PC-9 (cell line): Measurements from ENCODE around the gene C2orf15. TPM values are rescaled to one million over a fixed set of nuclear protein-coding genes. Genes with fewer than 3 reads are reported as not detected.
A peak's percentile ranks its signal among the peaks of the same experiment; 100 is the strongest.
"Not testable (repeated sequence)": the region's sequence is repeated elsewhere in the genome, so short reads cannot be mapped to it uniquely, and the experiment has no call there.

Experiments
- BruUV-seq: library from RNA; stranded (reverse); fragments of 400-500 nt; replicated peaks from 2 replicates; lab custom pipeline; 2021; lab: Mats Ljungman, UMichigan
- CTCF ChIA-PET: fragments of 300-600 bp; sonication (Branson Sonifier 250); formaldehyde crosslinking; loops from one replicate; lab custom pipeline; 2022; ENCODE audit warnings: antibody characterized with exemption; lab: Charles Lee
- POLR2A ChIA-PET: fragments of 300-600 bp; sonication (Branson Sonifier 250); formaldehyde crosslinking; loops from one replicate; lab custom pipeline; 2022; ENCODE audit warnings: antibody characterized with exemption; ENCODE audit not compliant: unreplicated experiment; lab: Charles Lee
- DNase-seq, 2 experiments: peaks; one replicate each; pipeline versions ENCODE4 v3.0.0 to v3.0.0-alpha.2; 2015 to 2022; ENCODE audit warnings: mixed read lengths in 1 of 2
- H2AFZ ChIP-seq: fragments of 200-600 bp; sonication (generic); 2 replicates; pipeline ENCODE4 v1.8.1; 2017; ENCODE audit warnings: antibody characterized with exemption
- H3F3A ChIP-seq: fragments of 200-600 bp; sonication (generic); 2 replicates; pipeline ENCODE4 v1.8.1; 2017; ENCODE audit warnings: antibody characterized with exemption, mild to moderate bottlenecking, low read depth; ENCODE audit not compliant: insufficient read depth
- H3K27ac ChIP-seq: fragments of 200-600 bp; sonication (generic); 2 replicates; pipeline ENCODE4 v1.6.1; 2016; ENCODE audit warnings: mixed run types
- H3K27me3 ChIP-seq: fragments of 200-600 bp; sonication (generic); 2 replicates; pipeline ENCODE4 v1.6.1; 2016; ENCODE audit warnings: low read depth, mixed run types; ENCODE audit not compliant: insufficient read depth
- H3K36me3 ChIP-seq: fragments of 200-600 bp; sonication (generic); 2 replicates; pipeline ENCODE4 v1.6.1; 2016; ENCODE audit warnings: low read depth, mixed run types
- H3K4me1 ChIP-seq: fragments of 200-600 bp; sonication (generic); replicated peaks from 2 replicates; pipeline ENCODE4 v1.6.1; 2016; ENCODE audit warnings: mixed run types; ENCODE audit not compliant: insufficient read depth
- H3K4me2 ChIP-seq: fragments of 200-600 bp; sonication (generic); 2 replicates; pipeline ENCODE4 v1.6.1; 2017; ENCODE audit warnings: mixed run types
- H3K4me3 ChIP-seq: fragments of 200-600 bp; sonication (generic); 2 replicates; pipeline ENCODE4 v1.6.1; 2016; ENCODE audit warnings: mixed run types
- H3K79me2 ChIP-seq: fragments of 200-600 bp; sonication (generic); 2 replicates; pipeline ENCODE4 v1.6.1; 2017; ENCODE audit warnings: low read depth, mixed run types
- H3K9me2 ChIP-seq: fragments of 200-600 bp; sonication (generic); 2 replicates; pipeline ENCODE4 v1.8.1; 2017; ENCODE audit warnings: mild to moderate bottlenecking; ENCODE audit not compliant: insufficient read depth
- H3K9me3 ChIP-seq: fragments of 200-600 bp; sonication (generic); 2 replicates; pipeline ENCODE4 v1.8.1; 2016; ENCODE audit warnings: low read depth; ENCODE audit not compliant: insufficient read depth
- H4K20me1 ChIP-seq: fragments of 200-600 bp; sonication (generic); 2 replicates; pipeline ENCODE4 v1.8.1; 2017; ENCODE audit not compliant: insufficient read depth
- EZH2 ChIP-seq: fragments of 200-600 bp; sonication (generic); IDR thresholded peaks from 2 replicates; pipeline ENCODE4 v1.8.0; 2017; ENCODE audit warnings: antibody characterized with exemption, low read depth
- intact Hi-C: fragments of 100-400 bp; cut with micrococcal nuclease; formaldehyde crosslinking; loops from one replicate; pipeline ENCODE4 v1.10.0; 2022; ENCODE audit not compliant: unreplicated experiment
- total RNA-seq: library from RNA; stranded (reverse); gene quantifications from 2 replicates; pipeline ENCODE4 v1.2.3, GENCODE V29; 2021
- TF ChIP-seq, protein P1 (sequence below): fragments of 200-600 bp; sonication (generic); conservative IDR thresholded peaks from 2 replicates; pipeline ENCODE4 v1.6.1; 2017; ENCODE audit warnings: mixed run types, antibody characterized with exemption, mild to moderate bottlenecking, moderate library complexity

Gene C2orf15
- total RNA-seq, 1 experiment from 2014 or later, result 18.0 TPM

DNA sequence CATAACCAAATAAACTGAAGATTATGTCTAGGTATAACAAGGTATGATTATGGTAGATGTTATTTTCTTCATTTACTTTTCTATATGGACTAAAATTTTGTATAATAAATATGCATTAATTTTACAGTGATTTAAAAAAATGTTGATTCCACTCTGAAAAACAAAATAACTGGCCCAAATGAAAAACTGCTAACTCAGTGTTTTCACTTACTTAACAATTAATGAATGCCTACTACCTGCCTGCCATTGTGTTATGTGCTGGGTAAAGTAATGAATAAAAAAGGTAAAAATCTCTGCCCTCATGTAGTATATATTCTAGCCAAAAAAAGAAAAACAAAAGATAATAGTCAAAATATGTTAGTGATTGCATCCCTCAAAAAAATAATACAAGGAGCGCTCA lies 29.6 kb upstream of the C2orf15 start:
- intact Hi-C loops, result no loop called here
- H3K27me3 ChIP-seq, result no peaks in the 10 kb centered on the region
- no peak overlapping the region for H3K4me2 ChIP-seq
- H3K27ac ChIP-seq, result no peak overlapping the region
- H3K9me3 ChIP-seq, result no peaks in the 10 kb centered on the region
- TF ChIP-seq, protein P1, sequence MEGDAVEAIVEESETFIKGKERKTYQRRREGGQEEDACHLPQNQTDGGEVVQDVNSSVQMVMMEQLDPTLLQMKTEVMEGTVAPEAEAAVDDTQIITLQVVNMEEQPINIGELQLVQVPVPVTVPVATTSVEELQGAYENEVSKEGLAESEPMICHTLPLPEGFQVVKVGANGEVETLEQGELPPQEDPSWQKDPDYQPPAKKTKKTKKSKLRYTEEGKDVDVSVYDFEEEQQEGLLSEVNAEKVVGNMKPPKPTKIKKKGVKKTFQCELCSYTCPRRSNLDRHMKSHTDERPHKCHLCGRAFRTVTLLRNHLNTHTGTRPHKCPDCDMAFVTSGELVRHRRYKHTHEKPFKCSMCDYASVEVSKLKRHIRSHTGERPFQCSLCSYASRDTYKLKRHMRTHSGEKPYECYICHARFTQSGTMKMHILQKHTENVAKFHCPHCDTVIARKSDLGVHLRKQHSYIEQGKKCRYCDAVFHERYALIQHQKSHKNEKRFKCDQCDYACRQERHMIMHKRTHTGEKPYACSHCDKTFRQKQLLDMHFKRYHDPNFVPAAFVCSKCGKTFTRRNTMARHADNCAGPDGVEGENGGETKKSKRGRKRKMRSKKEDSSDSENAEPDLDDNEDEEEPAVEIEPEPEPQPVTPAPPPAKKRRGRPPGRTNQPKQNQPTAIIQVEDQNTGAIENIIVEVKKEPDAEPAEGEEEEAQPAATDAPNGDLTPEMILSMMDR, result no peak
- no peak for TF ChIP-seq EZH2
- POLR2A ChIA-PET, result no interaction called here
- H3K4me1 ChIP-seq, result no peaks in the 10 kb centered on the region
- no peak overlapping the region for H3K4me3 ChIP-seq
- H3K9me2 ChIP-seq, result no peaks in the 10 kb centered on the region; the same call in 1 of the 2 replicates
- CTCF ChIA-PET, result no interaction called here
- no peaks in the 10 kb centered on the region for H4K20me1 ChIP-seq
- no peaks in the 10 kb centered on the region for H3F3A ChIP-seq
- no peaks in the 10 kb centered on the region for H3K36me3 ChIP-seq
- H2AFZ ChIP-seq, result no peak overlapping the region
- no TSS peak for BruUV-seq
- H3K79me2 ChIP-seq, result no peaks in the 10 kb centered on the region
- peak in 1 of 2 experiments; percentile 21 for DNase-seq

- POLR2A ChIA-PET, result no interaction called here
Observed at GRCh38 chr2:99112617-99113016, 28.9 kb upstream of the C2orf15 start.

GRCh38 chr2:99127981-99128380 lies 13.5 kb upstream of the C2orf15 start:
- intact Hi-C loops, result no loop called here
- H3K4me1 ChIP-seq, result no peaks in the 10 kb centered on the region
- H3K79me2 ChIP-seq, result no peaks in the 10 kb centered on the region
- H4K20me1 ChIP-seq, result no peaks in the 10 kb centered on the region
- no peaks in the 10 kb centered on the region for H3K27me3 ChIP-seq
- ChIA-PET CTCF (no interaction called here), POLR2A (no interaction called here)
- H3K36me3 ChIP-seq, result no peaks in the 10 kb centered on the region
- no peak overlapping the region for H2AFZ ChIP-seq
- BruUV-seq, result no TSS peak
- H3K9me3 ChIP-seq, result peaks cover 48% of the 10 kb centered on the region
- no peak overlapping the region for H3K4me3 ChIP-seq
- no peaks in the 10 kb centered on the region for H3K9me2 ChIP-seq
- no peak overlapping the region for H3K4me2 ChIP-seq
- H3F3A ChIP-seq, result no peaks in the 10 kb centered on the region
- no peak for DNase-seq
- no peak for TF ChIP-seq EZH2
- TF ChIP-seq, protein P1, result no peak
- no peak overlapping the region for H3K27ac ChIP-seq

More at GRCh38 chr2:99112617-99113016, 28.9 kb upstream of the C2orf15 start:
- DNase-seq, result no peak
- no peaks in the 10 kb centered on the region for H3K79me2 ChIP-seq
- no peaks in the 10 kb centered on the region for H3K36me3 ChIP-seq
- BruUV-seq, result no TSS peak
- CTCF ChIA-PET, result no interaction called here
- H3K27ac ChIP-seq, result no peak overlapping the region
- TF ChIP-seq, protein P1, result no peak
- TF ChIP-seq EZH2, result no peak
- no peaks in the 10 kb centered on the region for H3K27me3 ChIP-seq
- no peaks in the 10 kb centered on the region for H3F3A ChIP-seq
- H3K4me2 ChIP-seq, result no peak overlapping the region
- H2AFZ ChIP-seq, result no peak overlapping the region
- H3K4me3 ChIP-seq, result no peak overlapping the region
- no peaks in the 10 kb centered on the region for H3K9me3 ChIP-seq
- no peaks in the 10 kb centered on the region for H3K4me1 ChIP-seq
- no peaks in the 10 kb centered on the region for H4K20me1 ChIP-seq
- no peaks in the 10 kb centered on the region; the same call in 1 of the 2 replicates for H3K9me2 ChIP-seq
- intact Hi-C loops, result no loop called here

GRCh38 chr2:99135044-99135556 lies 6.4 kb upstream of the C2orf15 start:
- H3K27me3 ChIP-seq, H3K36me3 ChIP-seq, H2AFZ ChIP-seq, H3K4me2 ChIP-seq, intact Hi-C loops, H3F3A ChIP-seq, DNase-seq, H3K79me2 ChIP-seq, CTCF ChIA-PET, BruUV-seq, H3K27ac ChIP-seq, H3K4me3 ChIP-seq, H3K9me2 ChIP-seq, H4K20me1 ChIP-seq, POLR2A ChIA-PET: not testable (repeated sequence)
- Histone ChIP-seq H3K9me3 (peaks cover 56% of the 10 kb centered on the region), H3K4me1 (peaks cover 12% of the 10 kb centered on the region)
